Spleen (tissue), 7 donors: ENCODE measurements around the gene METTL24.
"Not testable (repeated sequence)": the region's sequence is repeated elsewhere in the genome, so short reads cannot be mapped to it uniquely, and the experiment has no call there.

ENCODE experiments used
- POLR2A ChIP-seq, 3 donors: fragments of 450-650 bp; IDR thresholded peaks; one replicate each; pipeline ENCODE4 v1.5.1; 2017; ENCODE audit warnings: antibody characterized with exemption in 3 of 3, mild to moderate bottlenecking in 1 of 3
- POLR2AphosphoS5 ChIP-seq, 3 donors: sonication (generic); formaldehyde crosslinking; IDR thresholded peaks; one replicate each; pipeline ENCODE4 v1.5.1; 2017; ENCODE audit warnings: antibody characterized with exemption in 3 of 3
- TF ChIP-seq, protein P1 (sequence below), 11 experiments: fragments of 200-600 bp in 7 of 11; fragments of 450-650 bp in 4 of 11; sonication (generic) in 4 of 11; IDR thresholded peaks in 8 of 11; conservative IDR thresholded peaks in 3 of 11; 1 replicate in 7 of 11; 2 replicates in 4 of 11; pipeline versions ENCODE4 v1.4.0 to v1.8.0; 2016 to 2021; ENCODE audit warnings: antibody characterized with exemption in 11 of 11, inconsistent platforms in 4 of 11, mild to moderate bottlenecking in 1 of 11
- donor health status: DM: no; HTN: no; CAD: no; lungs with moderate emphysema.
- donor health status: DM: no; HTN: no; CAD: no.
- donor health status: DM: no; HTN: no; CAD: no.

DNA sequence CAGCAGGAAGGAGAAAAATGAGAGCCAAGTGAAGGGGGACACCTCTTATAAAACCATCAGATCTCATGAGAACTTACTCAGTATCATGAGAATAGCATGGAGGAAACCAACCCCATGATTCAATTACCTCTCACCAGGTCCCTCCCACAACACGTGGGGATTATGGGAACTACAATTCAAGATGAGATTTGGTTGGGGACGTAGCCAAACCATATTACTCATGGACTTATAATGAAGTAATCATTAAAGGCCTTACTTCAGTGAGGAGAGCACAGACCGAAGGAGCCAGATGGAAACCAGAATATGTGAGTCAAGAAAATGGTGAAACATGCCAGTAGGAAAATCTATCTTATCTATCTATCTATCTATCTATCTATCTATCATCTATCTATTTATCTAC lies 113.5 kb downstream of the METTL24 start:
- TF ChIP-seq, protein P1, sequence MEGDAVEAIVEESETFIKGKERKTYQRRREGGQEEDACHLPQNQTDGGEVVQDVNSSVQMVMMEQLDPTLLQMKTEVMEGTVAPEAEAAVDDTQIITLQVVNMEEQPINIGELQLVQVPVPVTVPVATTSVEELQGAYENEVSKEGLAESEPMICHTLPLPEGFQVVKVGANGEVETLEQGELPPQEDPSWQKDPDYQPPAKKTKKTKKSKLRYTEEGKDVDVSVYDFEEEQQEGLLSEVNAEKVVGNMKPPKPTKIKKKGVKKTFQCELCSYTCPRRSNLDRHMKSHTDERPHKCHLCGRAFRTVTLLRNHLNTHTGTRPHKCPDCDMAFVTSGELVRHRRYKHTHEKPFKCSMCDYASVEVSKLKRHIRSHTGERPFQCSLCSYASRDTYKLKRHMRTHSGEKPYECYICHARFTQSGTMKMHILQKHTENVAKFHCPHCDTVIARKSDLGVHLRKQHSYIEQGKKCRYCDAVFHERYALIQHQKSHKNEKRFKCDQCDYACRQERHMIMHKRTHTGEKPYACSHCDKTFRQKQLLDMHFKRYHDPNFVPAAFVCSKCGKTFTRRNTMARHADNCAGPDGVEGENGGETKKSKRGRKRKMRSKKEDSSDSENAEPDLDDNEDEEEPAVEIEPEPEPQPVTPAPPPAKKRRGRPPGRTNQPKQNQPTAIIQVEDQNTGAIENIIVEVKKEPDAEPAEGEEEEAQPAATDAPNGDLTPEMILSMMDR (IDR thresholded peaks at IDR 0.05 in 8 of 11, conservative IDR thresholded peaks at IDR 0.05 in 3 of 11), result not testable (repeated sequence)
- not testable (repeated sequence) for TF ChIP-seq POLR2A, POLR2AphosphoS5 (IDR thresholded peaks at IDR 0.05)
